Stomach smooth muscle (tissue), 2 donors: ENCODE results near the gene SLC5A5.

Source experiments
- H3K27ac ChIP-seq: one replicate; pipeline ENCODE4 v1.7.0; 2013; ENCODE audit warnings: mild to moderate bottlenecking, low read length, inconsistent platforms
- H3K27me3 ChIP-seq, 2 donors: one replicate each; pipeline ENCODE4 v1.7.0; 2013; ENCODE audit warnings: low read length in 2 of 2; ENCODE audit not compliant: insufficient read depth in 2 of 2, control insufficient read depth in 1 of 2
- H3K36me3 ChIP-seq, 2 donors: one replicate each; pipeline ENCODE4 v1.7.0; 2013; ENCODE audit warnings: low read length in 2 of 2; ENCODE audit not compliant: control insufficient read depth in 2 of 2, insufficient read depth in 2 of 2
- H3K4me1 ChIP-seq: one replicate; pipeline ENCODE4 v1.7.0; 2013; ENCODE audit warnings: low read length; ENCODE audit not compliant: control insufficient read depth, insufficient read depth
- H3K4me3 ChIP-seq, 2 donors: one replicate each; pipeline ENCODE4 v1.7.0; 2013; ENCODE audit warnings: low read length in 2 of 2
- H3K9ac ChIP-seq, 2 donors: one replicate each; pipeline ENCODE4 v1.7.0; 2013; ENCODE audit warnings: low read length in 2 of 2, mild to moderate bottlenecking in 1 of 2
- H3K9me3 ChIP-seq, 2 donors: one replicate each; pipeline ENCODE4 v1.7.0; 2013; ENCODE audit warnings: low read length in 2 of 2; ENCODE audit not compliant: control insufficient read depth in 2 of 2
- donor health status: healthy.
- donor health status: Pancreatic carcinoma.

The SLC5A5 gene

DNA sequence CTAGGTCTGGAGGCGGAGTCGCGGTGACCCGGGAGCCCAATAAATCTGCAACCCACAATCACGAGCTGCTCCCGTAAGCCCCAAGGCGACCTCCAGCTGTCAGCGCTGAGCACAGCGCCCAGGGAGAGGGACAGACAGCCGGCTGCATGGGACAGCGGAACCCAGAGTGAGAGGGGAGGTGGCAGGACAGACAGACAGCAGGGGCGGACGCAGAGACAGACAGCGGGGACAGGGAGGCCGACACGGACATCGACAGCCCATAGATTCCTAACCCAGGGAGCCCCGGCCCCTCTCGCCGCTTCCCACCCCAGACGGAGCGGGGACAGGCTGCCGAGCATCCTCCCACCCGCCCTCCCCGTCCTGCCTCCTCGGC lies at the start of gene SLC5A5:
Gene SLC5A5 (plus strand): TSS at position 68 of the 373 bp plus-strand sequence. CDS start 375 bp downstream, outside the sequence.
- no peaks in the 10 kb centered on the region for H3K36me3 ChIP-seq
- no peak within 1 kb of the TSS for H3K9ac ChIP-seq
- H3K4me1 ChIP-seq: peaks cover 12% of the 10 kb centered on the region
- peak within 1 kb of the TSS in 1 of 2 donors; percentile 8 for H3K4me3 ChIP-seq
- H3K9me3 ChIP-seq: no peaks in the 10 kb centered on the region
- H3K27ac ChIP-seq: no peak within 1 kb of the TSS
- H3K27me3 ChIP-seq: peaks cover 37 to 41% of the 10 kb centered on the region in 2 donors

DNA sequence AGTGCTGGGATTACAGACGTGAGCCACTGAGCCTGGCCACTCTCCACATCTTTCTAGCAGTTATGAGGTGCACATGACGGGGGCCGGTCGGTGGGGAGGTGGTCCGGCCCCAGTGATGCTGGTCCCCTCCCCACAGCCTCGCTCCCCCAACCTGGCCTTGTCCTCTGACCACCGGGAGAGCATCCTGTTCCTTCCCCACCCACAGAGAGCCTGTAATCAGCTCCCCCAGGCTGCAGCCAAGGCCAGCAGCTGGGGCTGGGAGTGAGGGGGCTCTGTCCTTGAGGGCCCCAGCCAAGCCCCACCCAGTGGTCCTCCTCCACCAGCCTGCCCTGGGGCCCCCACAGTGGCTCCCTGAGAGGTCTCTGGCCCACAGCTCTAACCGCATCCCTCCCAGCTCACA lies 47.4 kb upstream of the SLC5A5 start:
- Histone ChIP-seq H3K4me3 (no peak overlapping the region), H3K9ac (no peak overlapping the region), H3K27ac (no peak overlapping the region), H3K27me3 (peaks cover 8 to 11% of the 10 kb centered on the region in 2 donors), H3K9me3 (no peaks in the 10 kb centered on the region), H3K36me3 (no peaks in the 10 kb centered on the region), H3K4me1 (no peaks in the 10 kb centered on the region)

DNA sequence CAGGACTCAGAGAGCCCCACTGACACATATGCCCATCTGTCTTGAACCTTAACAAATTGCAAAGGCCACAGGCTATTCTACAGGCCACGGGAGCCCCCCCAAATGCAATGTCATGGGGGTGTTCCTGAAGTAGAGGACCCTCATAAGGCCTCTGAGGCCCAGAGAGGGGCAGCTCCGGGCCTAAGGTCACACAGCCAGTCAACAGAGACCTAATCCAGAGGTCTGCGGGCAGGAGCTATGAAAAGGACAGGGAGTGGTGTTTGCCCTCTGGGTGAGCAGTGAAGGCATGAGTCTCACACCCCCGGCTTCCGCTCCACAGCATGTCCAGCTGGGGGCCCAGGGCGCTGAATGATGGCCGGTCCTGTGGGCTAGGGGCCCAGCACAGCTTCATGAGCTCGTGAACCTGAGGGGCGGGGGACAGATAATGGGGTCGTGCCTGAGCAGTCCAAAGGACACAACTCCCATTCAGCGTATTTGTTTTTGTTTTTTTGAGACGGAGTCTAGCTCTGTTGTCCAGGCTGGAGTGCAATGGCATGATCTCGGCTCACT lies 45.2 kb upstream of the SLC5A5 start:
- Histone ChIP-seq H3K4me3 (no peak overlapping the region), H3K9ac (no peak overlapping the region), H3K4me1 (peaks cover 8% of the 10 kb centered on the region), H3K27me3 (peaks cover 21 to 29% of the 10 kb centered on the region in 2 donors), H3K9me3 (no peaks in the 10 kb centered on the region), H3K36me3 (no peaks in the 10 kb centered on the region), H3K27ac (no peak overlapping the region)

DNA sequence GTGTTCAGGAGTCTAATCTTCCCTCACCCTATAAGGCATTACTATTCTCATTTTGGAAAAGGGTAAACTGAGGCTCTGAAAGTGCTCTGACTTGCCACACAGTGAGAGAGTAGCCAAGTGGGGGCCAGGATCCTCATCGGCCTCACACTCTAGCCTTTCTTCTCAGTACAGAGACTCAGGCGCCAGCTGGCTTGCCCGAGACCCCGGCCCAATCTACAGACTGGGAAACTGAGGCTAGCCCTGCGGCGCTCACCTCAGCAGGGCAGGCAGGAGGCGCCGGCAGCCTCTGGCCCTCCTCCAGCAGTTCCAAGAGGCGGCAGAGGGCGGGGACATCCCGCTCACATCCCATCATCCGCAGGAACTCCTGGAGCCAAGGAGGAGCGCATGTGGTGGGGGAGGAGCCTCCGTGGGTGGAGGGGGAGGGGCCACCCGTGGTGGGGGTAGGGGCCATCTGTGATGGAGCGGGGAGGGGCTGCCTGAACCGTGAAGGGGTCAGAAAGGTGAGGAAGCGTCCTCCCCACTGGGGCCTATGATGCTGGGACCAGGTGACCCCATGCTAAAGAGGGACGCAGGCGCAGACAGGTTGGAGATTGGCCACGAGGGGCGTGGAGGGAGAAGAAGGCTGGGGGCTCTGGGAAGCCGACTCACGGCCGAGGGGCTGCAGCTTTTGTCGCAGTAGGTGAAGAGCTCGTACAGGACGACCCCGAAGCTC lies 41.7 kb upstream of the SLC5A5 start:
- H3K9me3 ChIP-seq: no peaks in the 10 kb centered on the region
- H3K36me3 ChIP-seq: no peaks in the 10 kb centered on the region
- H3K4me3 ChIP-seq: peak overlapping the region in 1 of 2 donors; percentile 57
- H3K4me1 ChIP-seq: peaks cover 10% of the 10 kb centered on the region
- H3K27me3 ChIP-seq: peaks cover 30 to 31% of the 10 kb centered on the region in 2 donors
- H3K27ac ChIP-seq: no peak overlapping the region
- no peak overlapping the region for H3K9ac ChIP-seq

DNA sequence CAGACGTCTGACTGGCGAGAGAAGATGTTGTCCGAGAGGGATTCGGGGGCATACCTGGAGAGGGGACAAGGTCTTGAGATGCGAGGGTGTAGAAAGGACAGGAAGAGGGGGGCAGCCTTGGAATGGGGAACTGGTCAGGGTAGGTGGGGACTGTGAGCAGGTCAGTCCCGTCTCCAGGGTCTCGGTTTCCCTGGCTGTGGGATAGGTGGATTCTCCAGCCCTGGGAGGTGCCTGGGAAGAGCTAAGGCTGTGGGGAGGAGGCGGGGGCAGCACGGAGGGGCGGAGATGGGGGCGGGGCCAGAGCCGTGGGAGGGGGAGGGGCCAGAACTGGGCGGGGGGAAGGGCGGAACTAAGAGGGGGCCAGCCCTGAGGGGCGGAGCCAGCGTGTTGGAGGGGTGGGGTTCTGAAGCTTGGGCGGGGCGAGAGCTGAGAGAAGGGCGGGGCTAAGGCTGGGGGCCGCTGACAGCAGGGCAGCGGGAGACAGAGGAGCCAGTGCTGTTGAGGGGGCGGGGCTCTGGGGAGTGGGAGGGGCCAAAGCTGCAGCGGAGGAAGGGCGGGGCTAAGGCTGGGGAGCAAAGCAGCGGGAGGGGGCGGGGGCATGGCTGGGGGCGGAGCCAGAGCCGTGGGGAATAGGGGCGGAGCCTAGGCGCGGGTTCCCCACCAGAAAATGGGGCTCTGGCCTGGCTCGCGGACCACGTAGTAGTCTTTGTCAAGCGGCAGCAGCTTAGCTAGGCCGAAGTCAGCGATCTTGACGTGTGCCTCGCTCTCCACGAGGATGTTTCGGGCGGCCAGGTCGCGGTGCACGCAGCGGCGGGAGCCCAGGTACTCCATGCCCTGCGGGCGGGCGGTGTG lies 41.0 kb upstream of the SLC5A5 start:
- no peak overlapping the region for H3K9ac ChIP-seq
- no peaks in the 10 kb centered on the region for H3K9me3 ChIP-seq
- no peak overlapping the region for H3K27ac ChIP-seq
- peaks cover 10% of the 10 kb centered on the region for H3K4me1 ChIP-seq
- no peaks in the 10 kb centered on the region for H3K36me3 ChIP-seq
- peak overlapping the region; percentile 8 to 57 for H3K4me3 ChIP-seq
- H3K27me3 ChIP-seq: peaks cover 29 to 34% of the 10 kb centered on the region in 2 donors

DNA sequence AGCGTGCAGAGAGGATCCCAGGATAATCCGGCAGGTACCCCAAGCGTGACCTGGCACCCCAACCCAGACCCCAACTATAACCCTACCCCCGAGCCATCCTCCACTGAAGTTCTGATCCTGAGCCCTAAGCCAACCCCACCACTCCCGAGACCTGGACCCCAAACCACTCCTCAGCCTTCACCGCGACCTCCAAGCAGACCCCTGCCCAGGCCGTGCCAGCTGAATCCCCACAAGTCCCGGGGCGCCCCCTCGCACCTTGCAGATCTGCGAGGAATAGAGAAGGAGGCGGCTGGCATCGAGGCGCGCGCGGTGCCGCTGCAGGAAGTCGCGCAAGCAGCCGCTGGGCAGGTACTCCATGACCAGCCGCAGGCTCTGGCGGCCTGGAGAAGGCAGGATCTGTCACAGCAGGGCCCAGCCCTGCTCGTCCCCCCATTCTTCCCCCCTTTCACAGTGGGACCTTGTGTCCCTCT lies 40.3 kb upstream of the SLC5A5 start:
- no peaks in the 10 kb centered on the region for H3K36me3 ChIP-seq
- no peaks in the 10 kb centered on the region for H3K9me3 ChIP-seq
- no peak overlapping the region for H3K9ac ChIP-seq
- peak overlapping the region; percentile 8 to 54 for H3K4me3 ChIP-seq
- H3K4me1 ChIP-seq: peaks cover 10% of the 10 kb centered on the region
- H3K27me3 ChIP-seq: peaks cover 29 to 36% of the 10 kb centered on the region in 2 donors
- no peak overlapping the region for H3K27ac ChIP-seq

DNA sequence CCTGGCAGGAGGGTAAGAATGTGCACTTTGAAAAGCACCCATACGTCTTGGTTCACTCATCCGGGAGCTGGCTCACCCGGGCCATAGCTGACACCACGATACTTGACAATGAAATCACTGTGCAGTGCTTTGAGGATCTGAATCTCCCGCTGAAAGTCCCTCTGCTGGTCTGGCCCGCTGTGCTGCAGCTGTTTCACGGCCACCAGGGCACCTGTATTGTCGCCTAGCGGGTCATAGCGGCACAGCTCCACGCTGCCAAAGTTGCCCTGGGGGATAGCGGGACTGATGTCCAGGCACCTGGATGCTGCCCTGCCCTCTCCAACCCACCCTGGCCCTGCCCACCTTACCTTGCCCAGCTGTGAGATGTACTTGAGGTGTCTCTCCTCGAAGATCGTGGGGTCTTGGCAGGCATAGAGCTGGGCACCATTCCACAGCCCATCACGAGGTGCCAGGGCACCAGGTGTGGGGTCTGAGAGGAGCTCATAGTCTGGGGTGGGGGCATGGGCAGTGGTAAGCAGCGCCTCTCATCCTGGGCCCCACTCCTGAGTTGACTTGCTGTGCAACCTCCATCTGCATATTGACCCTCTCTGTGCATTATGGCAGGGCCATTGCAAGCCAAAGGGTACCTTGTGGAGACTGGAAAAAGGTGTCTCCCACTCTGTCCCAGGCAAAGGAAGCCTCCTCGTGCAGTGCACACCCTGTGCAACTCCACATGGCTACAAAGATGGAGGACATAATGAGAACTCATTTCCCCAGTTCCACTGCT lies 39.1 kb upstream of the SLC5A5 start:
- H3K27ac ChIP-seq: no peak overlapping the region
- peaks cover 29 to 36% of the 10 kb centered on the region in 2 donors for H3K27me3 ChIP-seq
- no peaks in the 10 kb centered on the region for H3K36me3 ChIP-seq

DNA sequence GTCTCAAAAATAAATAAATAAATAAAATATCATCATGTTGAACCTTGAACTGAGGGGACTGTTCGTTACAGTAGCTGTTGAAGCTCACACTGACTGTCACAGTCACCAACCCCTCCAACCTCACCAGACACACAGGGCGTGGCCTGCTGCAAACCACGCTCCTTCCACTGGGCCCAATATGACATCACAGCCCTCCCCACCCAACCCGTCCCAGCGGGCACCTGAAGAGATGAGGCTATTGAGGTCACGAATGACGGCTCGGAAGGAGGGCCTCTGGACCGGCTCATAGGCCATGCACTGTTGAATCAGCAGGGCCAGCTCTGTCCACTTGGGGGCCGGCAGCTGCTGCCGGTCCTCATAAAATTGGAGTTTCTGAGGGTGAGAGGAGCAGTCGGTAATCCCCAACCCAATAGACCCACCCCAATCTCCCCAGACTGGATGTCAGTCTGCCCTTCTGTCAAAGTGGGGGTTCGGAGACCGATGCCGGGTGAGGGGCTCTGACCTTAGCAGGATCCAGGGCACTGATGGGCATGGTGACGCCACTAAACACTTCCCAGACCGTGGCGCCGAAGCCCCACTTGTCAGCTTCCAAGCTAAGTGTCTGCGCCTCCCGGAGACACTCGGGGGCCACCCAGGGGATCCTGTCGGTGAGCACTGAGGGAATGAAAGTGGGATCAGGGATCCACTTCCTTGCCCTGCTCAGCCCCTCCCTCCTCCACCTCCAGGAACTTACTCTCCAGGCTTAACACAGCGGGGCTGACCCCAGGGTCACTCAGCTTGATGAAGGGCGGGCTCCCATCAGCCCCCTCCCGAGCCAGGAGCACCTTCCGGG lies 37.2 kb upstream of the SLC5A5 start:
- H3K36me3 ChIP-seq: no peaks in the 10 kb centered on the region
- H3K27me3 ChIP-seq: peaks cover 29 to 34% of the 10 kb centered on the region in 2 donors
- H3K9me3 ChIP-seq: no peaks in the 10 kb centered on the region
- no peak overlapping the region for H3K4me3 ChIP-seq
- H3K27ac ChIP-seq: no peak overlapping the region
- no peak overlapping the region for H3K9ac ChIP-seq
- peaks cover 10% of the 10 kb centered on the region for H3K4me1 ChIP-seq

More for the DNA sequence above, 39.1 kb upstream of the SLC5A5 start:
- Histone ChIP-seq H3K4me3 (no peak overlapping the region), H3K9me3 (no peaks in the 10 kb centered on the region), H3K9ac (no peak overlapping the region), H3K4me1 (peaks cover 10% of the 10 kb centered on the region)

DNA sequence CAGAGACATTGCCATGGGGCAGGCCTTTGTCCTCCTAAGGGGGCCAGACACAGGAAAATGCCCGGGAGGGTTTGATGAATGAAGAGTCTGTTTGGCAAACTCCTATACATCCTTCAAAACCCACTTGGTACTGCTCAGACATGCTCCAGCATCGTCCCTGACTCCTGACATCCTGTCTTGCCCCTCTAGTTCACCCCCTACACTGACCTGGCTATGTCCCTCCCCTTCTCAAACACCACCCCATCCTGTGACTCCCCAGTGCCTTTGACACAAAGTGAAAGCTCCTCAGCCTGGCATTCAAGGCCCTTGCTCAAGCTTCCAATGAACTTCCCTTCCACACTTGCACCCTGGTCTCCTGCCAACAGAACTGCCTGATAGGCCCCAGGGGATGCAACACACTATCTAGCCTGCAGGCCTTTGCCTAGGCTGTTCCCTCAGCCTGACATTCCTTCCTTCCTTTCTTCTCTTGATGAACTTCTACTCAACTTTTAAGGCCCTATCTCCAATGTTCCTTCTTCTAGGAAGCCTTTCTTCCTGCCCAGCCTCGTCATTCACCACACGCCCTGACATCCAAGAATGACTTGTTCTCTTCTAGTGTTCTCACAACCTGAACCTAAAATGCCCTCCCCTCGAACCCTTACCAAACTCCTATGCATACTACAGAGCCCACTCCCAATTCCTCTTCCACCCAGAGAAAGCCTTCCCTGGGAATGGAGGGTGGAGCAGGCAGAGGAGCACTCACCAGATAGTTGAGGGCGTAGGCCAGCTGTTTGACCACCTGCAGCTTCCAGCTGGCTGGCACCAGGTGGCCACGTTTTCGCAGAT lies 36.4 kb upstream of the SLC5A5 start:
- Histone ChIP-seq H3K9ac (no peak overlapping the region), H3K27me3 (peaks cover 20 to 30% of the 10 kb centered on the region in 2 donors), H3K27ac (no peak overlapping the region), H3K4me3 (no peak overlapping the region), H3K36me3 (no peaks in the 10 kb centered on the region), H3K4me1 (peaks cover 7% of the 10 kb centered on the region), H3K9me3 (no peaks in the 10 kb centered on the region)
